CD4-positive, alpha-beta T cell treated with Interleukin-1 beta for 1 hour (primary cell): ENCODE measurements around the gene AEBP1.

Source experiments
- DNase-seq, 2 donors: peaks; one replicate each; pipeline ENCODE4 v3.0.0-alpha.2; 2020 to 2022

AEBP1 gene

DNA sequence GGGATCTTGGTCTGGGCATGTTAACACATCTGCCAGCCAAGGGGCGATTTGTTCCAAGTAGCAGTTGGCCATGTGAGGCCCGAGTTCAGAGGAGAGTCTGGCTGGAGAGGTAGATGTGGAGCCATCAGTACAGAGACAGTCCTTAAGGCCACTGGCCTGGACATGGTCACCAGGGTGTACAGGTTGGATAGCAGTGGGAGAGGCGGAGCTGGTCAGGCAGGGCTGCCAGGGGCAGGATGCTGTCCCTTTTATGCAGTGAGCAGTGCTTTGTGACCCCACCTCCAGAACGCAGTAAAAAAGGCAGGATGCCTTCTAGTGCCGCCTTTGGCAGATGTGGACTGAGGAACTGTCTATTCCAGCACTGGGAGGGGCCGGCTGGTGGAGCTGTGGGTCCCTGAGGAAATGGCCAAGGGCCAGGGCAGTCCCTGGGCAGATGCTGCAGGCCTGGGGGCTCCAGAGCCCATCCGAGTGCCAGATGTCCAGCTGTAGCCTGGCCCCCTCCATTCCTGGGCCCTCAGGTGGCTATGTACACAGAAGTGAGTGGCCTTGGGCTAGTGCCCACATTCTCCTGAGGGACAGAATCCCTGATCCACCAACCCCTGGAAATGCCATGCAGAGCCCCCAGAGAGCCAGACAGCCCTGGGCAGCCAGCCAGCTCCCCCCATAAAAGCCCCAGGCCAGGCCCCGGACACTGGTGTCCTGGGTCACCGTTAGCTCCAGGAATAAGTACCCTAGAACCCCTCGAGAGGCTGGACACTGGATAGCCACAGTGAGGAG lies 54.1 kb downstream of the AEBP1 start:
- DNase-seq, result no peak

DNA sequence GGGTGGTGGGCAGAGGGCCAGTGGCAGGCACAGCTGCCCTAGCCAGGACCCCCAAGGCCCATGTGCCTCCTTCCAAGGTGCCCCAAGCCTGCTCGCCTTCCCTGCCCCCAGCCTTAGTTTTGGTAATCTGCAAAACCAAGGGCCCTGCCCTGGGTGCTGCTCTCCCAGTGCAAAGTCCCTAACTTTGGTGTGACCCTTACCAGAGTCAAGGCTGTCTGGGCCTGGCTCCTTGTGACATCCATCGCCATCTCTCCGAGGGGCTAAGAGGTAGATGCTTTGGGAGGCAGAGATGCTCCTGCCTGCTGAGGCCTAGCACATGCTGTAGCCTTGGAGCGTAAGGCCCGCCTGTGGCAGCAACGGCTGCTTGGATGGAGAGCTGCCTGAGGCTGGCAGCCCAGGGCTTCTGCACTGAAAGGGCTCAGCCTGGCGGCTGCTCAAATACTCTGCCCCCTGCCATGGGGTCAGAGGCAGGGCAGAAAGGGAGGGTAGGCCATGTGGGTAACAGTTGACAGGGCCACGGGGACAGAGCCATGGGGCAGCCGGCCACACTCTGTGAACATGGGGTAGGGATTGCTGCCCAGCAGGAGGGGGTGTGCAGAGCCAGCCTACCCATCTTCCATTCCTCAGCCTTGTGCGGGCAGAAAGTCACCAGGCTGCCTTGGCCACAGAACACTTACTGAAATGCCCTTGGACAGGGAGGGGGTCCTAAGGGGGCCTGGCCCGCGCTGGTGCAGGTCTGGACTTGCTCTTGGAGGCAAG lies 54.9 kb downstream of the AEBP1 start:
- no peak for DNase-seq

DNA sequence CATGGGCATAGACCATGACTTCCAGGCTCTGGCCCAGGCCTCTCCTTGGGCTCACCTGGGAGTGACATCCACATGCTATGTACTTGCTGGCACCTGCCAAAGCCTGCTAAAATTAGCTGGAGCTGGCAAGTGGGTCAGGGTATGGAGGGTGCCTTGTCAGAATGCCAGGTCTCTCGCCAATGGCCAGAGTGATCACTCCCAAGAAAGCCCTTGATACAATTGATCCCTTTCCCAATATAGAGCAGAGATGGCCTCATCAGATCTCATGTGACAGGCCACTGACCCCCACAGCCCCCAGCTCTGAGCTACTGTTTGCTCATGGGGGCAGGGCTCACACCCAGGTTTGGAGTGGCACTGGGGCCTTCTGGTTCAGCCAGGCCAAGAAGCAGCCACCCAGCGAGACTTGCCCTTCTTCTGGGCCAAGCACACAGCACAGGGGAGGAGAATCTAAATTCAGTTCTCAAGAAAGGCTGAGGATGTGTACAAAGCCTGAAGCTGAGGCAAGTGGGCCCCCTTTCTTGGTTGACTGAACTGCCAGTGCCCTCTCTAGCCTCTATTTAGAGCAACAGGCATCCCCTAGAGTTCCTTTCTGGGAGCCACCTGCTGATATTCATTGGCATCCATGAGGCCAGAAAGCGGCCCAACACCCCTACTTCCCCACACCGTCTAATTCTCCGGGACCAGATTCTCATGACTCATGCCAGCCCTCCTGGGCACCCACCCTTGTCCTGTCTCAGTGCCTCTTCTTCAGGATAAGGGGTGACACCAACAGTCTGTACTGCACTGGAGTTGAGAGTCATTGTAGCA lies 55.9 kb downstream of the AEBP1 start:
- DNase-seq, result no peak

DNA sequence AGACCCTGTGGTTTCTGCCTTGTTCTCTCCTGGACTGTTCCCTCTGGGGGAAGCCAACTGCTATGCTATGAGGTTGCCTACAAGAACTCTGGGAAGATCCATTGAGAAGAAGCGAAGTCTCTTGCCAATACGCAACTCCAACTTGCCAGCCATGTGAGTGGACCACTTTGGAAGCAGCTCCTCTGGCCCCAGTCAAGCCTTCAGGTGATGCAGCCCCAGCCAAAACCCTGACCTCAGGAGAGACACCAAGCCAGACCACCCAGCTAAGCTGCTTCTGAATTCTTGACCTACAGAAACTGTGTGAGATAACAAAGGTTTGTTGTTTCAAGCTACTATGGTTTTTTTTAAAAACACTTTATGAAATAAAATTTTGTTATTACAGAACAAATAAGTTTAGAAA lies 57.2 kb downstream of the AEBP1 start:
- DNase-seq, result no peak

DNA sequence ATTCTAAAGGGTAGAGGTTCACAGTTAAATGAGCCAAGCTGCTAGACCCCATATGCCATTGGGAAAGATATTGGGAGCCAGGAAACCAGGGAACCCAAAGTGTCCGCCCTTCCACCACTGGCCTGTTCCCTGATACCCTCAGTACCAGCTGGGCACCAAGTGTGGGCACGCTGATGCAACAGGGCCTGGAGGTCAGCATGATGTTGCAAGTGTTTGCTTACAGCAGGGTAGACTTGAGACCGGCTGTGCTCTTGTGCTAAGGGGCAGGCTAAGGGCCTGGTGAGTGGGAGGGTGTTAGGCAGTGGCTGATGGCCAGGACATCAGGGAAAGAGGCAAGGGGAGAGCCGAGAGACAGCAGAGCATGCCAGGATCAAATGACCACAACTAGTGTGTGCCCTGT lies 58.0 kb downstream of the AEBP1 start:
- no peak for DNase-seq

DNA sequence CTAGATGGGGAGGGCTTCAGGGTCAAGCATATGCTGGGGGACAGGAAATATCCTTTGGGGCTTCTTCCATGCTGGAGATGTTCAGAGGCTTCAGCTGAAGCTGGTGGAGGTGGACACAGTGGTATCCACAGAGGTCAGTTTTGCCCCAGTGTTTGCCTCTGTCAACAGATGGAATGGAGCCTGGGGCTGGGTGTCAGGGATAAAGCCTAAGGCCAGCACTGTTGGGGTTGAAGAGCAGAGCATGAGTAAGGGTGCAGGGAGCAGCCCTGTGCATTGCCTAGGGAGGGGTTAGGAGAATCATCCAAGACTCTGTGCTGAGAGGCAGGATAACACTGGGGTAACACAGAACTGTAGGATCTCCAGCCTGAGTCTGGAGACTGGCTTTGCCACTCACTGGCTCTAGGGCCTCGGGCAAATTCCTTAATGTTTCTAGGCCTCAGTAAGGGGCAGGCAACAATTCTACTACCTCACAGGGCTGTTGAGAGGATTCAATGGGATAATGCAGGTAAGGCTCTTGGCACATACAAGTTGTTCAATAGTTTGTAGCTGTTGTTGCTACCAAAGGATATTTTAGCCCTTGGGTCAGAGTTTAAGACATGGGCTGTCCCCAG lies 58.7 kb downstream of the AEBP1 start:
- DNase-seq, result no peak

DNA sequence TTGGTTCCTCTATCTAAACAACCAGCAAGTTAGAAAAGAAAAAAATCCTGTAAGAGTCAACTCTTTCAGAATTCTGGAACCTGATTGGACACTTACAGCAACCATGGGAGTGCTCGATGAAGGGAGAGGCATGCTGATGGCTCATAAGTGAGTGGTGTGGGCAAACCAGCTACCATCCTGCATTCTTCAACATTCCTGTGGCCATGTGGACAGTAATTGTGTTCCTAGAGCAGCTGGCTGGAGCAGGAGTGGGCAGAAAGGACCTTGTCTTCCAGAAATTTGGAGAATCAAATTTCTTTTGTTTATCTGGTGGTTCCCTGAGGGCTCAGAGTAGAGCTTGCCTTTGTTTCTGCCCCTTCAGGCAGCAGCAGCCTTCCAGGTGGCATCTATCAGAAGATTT lies 59.4 kb downstream of the AEBP1 start:
- DNase-seq, result no peak
